ENCODE measurements around the gene MAGIX.

DNA sequence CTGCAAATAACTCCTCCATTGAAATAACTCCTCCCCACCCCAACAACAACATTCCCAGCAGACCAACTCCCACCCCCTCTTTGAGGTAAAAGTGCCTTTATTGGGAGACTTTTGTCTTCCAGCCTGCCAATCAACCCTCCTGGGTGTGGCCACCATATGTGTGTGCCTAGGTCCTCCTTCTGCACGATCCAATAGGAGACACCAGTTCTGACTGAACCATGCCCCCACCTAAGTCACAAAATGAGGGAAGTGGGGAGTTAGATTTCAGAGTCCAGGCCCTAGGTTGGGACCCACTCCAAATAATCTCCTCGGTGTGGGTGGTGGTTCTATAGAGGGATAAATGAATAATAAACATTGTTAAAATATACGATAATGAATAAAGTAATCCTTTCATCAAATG, 12.2 kb downstream of the MAGIX start:
- TF ChIP-seq, protein P1, sequence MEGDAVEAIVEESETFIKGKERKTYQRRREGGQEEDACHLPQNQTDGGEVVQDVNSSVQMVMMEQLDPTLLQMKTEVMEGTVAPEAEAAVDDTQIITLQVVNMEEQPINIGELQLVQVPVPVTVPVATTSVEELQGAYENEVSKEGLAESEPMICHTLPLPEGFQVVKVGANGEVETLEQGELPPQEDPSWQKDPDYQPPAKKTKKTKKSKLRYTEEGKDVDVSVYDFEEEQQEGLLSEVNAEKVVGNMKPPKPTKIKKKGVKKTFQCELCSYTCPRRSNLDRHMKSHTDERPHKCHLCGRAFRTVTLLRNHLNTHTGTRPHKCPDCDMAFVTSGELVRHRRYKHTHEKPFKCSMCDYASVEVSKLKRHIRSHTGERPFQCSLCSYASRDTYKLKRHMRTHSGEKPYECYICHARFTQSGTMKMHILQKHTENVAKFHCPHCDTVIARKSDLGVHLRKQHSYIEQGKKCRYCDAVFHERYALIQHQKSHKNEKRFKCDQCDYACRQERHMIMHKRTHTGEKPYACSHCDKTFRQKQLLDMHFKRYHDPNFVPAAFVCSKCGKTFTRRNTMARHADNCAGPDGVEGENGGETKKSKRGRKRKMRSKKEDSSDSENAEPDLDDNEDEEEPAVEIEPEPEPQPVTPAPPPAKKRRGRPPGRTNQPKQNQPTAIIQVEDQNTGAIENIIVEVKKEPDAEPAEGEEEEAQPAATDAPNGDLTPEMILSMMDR (IDR thresholded peaks at IDR 0.05; ENCODE audit: poor library complexity): no peak
- no peak for TF ChIP-seq EZH2 (IDR thresholded peaks at IDR 0.05; ENCODE audit: borderline replicate concordance)

All from hepatocyte (in vitro differentiated cells).